Activated B cell treated with CpG ODN at 0.5 μM for 24 hours (primary cell): ENCODE measurements around the gene STK24. TPM values are rescaled to one million over a fixed set of nuclear protein-coding genes. Genes with fewer than 3 reads are reported as not detected.
"Not testable (repeated sequence)": the region's sequence is repeated elsewhere in the genome, so short reads cannot be mapped to it uniquely, and the experiment has no call there.

ENCODE experiments used
- ATAC-seq: fragments of 200-7000 bp; cut with Tn5 transposase; one replicate; pipeline ENCODE4 v1.10.0; 2021; ENCODE audit warnings: low read depth, mild to moderate bottlenecking, moderate library complexity
- CTCF ChIA-PET: fragments of 350-600 bp; sonication (Branson Sonifier 250); formaldehyde crosslinking; loops from one replicate; lab custom pipeline; 2021; ENCODE audit warnings: antibody characterized with exemption; lab: Charles Lee
- POLR2A ChIA-PET: fragments of 350-600 bp; sonication (Branson Sonifier 250); formaldehyde crosslinking; loops from one replicate; lab custom pipeline; 2021; ENCODE audit warnings: antibody characterized with exemption; lab: Charles Lee
- DNase-seq: peaks from one replicate; pipeline ENCODE4 v3.0.0; 2022
- H3K27ac Mint-ChIP-seq: one replicate; pipeline ENCODE4 v1.8.0; 2020; ENCODE audit warnings: mixed read lengths
- H3K27me3 Mint-ChIP-seq: one replicate; pipeline ENCODE4 v1.8.0; 2021; ENCODE audit warnings: mixed read lengths
- H3K36me3 Mint-ChIP-seq: one replicate; pipeline ENCODE4 v1.8.0; 2021; ENCODE audit warnings: low read depth, mixed read lengths
- H3K4me1 Mint-ChIP-seq: one replicate; pipeline ENCODE4 v1.8.0; 2021; ENCODE audit warnings: mixed read lengths
- H3K4me3 Mint-ChIP-seq: one replicate; pipeline ENCODE4 v1.8.0; 2020; ENCODE audit warnings: mild to moderate bottlenecking, mixed read lengths
- H3K9me3 Mint-ChIP-seq: one replicate; pipeline ENCODE4 v1.8.0; 2020; ENCODE audit warnings: mixed read lengths
- intact Hi-C: fragments of 100-400 bp; cut with micrococcal nuclease; formaldehyde crosslinking; loops from one replicate; pipeline ENCODE4 v1.15.1; 2024
- total RNA-seq: library from RNA; stranded (reverse); gene quantifications from 2 replicates; pipeline ENCODE4 v1.2.3, GENCODE V29; 2022
- TF ChIP-seq, protein P1 (sequence below): fragments of 200-600 bp; IDR thresholded peaks from one replicate; pipeline ENCODE4 v1.8.0; 2022; ENCODE audit warnings: antibody characterized with exemption, mild to moderate bottlenecking

The STK24 gene
- total RNA-seq, 1 donor from 2014 or later = 84.8 TPM

DNA sequence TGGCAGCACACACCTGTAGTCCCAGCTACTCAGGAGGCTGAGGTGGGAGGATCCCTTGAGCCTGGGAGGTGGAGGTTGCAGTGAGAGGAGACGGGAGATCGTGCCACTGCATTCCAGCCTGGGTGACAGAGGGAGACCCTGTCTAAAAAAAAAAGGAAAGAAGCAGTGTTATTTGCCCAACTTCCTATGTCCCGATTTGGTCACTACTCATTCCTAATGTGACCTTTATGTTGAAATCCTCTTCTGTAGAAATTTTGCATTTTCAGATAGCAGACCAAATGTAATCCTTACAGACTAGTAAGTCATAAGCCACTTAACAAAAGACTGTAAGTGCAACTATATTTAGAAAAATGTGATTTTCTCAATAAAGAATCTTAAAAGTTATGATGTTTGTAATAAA is 18.2 kb upstream of the STK24 start:
- Mint-ChIP-seq H3K9me3 (no peaks in the 10 kb centered on the region), H3K36me3 (no peaks in the 10 kb centered on the region), H3K4me1 (peaks cover 9% of the 10 kb centered on the region), H3K27ac (no peak overlapping the region), H3K4me3 (no peak overlapping the region), H3K27me3 (no peaks in the 10 kb centered on the region)
- CTCF ChIA-PET = interaction anchor here (1.3 kb wide), 1 partner anchor 150 kb away, joined by 6 read pairs; no protein-coding TSS in a partner anchor
- DNase-seq (no peak), ATAC-seq (no peak)
- POLR2A ChIA-PET = no interaction called here
- TF ChIP-seq, protein P1, sequence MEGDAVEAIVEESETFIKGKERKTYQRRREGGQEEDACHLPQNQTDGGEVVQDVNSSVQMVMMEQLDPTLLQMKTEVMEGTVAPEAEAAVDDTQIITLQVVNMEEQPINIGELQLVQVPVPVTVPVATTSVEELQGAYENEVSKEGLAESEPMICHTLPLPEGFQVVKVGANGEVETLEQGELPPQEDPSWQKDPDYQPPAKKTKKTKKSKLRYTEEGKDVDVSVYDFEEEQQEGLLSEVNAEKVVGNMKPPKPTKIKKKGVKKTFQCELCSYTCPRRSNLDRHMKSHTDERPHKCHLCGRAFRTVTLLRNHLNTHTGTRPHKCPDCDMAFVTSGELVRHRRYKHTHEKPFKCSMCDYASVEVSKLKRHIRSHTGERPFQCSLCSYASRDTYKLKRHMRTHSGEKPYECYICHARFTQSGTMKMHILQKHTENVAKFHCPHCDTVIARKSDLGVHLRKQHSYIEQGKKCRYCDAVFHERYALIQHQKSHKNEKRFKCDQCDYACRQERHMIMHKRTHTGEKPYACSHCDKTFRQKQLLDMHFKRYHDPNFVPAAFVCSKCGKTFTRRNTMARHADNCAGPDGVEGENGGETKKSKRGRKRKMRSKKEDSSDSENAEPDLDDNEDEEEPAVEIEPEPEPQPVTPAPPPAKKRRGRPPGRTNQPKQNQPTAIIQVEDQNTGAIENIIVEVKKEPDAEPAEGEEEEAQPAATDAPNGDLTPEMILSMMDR = no peak
- intact Hi-C loops = no loop called here

GRCh38 chr13:98592362-98592732 is 15.4 kb upstream of the STK24 start:
- H3K27ac Mint-ChIP-seq = no peak overlapping the region
- TF ChIP-seq, protein P1 = no peak
- DNase-seq = no peak
- intact Hi-C loops = loop anchor here (5.0 kb wide), 1 partner anchor 40 kb away; no protein-coding TSS in a partner anchor
- ChIA-PET CTCF (no interaction called here), POLR2A (no interaction called here)
- ATAC-seq = no peak
- peaks cover 9% of the 10 kb centered on the region for H3K4me1 Mint-ChIP-seq
- H3K27me3 Mint-ChIP-seq = no peaks in the 10 kb centered on the region
- no peak overlapping the region for H3K4me3 Mint-ChIP-seq
- H3K9me3 Mint-ChIP-seq = no peaks in the 10 kb centered on the region
- no peaks in the 10 kb centered on the region for H3K36me3 Mint-ChIP-seq

- Mint-ChIP-seq H3K27ac (no peak overlapping the region), H3K36me3 (no peaks in the 10 kb centered on the region), H3K4me3 (no peak overlapping the region), H3K9me3 (no peaks in the 10 kb centered on the region), H3K4me1 (peaks cover 6% of the 10 kb centered on the region), H3K27me3 (no peaks in the 10 kb centered on the region)
- TF ChIP-seq, protein P1 = no peak
- POLR2A ChIA-PET = no interaction called here
- DNase-seq (no peak), ATAC-seq (no peak)
- intact Hi-C loops = loop anchor here (5.0 kb wide), 1 partner anchor 40 kb away; no protein-coding TSS in a partner anchor
- CTCF ChIA-PET = no interaction called here
Measured at GRCh38 chr13:98591721-98592361, 14.9 kb upstream of the STK24 start.

DNA sequence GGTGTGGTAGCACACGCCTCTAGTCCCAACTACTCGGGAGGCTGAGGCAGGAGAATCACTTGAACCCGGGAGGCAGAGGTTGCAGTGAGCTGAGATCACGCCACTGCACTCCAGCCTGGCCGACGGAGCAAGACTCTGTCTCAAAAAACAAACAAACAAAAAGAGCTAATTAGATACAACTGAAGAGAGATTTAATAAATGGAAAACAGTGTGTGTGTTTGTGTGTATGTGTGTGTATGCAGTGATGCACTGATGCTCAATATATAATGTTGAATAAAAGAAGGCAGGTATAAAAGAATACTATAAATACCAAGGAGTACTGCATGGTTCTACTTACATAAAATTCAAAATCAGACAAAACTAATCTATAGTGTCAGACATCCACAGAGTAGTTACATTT is 13.6 kb upstream of the STK24 start:
- H3K9me3 Mint-ChIP-seq, ATAC-seq, H3K36me3 Mint-ChIP-seq, POLR2A ChIA-PET, H3K4me1 Mint-ChIP-seq, CTCF ChIA-PET, H3K27ac Mint-ChIP-seq, H3K27me3 Mint-ChIP-seq, H3K4me3 Mint-ChIP-seq, DNase-seq: not testable (repeated sequence)
- intact Hi-C loops = loop anchor here (5.0 kb wide), 1 partner anchor 42 kb away; no protein-coding TSS in a partner anchor

DNA sequence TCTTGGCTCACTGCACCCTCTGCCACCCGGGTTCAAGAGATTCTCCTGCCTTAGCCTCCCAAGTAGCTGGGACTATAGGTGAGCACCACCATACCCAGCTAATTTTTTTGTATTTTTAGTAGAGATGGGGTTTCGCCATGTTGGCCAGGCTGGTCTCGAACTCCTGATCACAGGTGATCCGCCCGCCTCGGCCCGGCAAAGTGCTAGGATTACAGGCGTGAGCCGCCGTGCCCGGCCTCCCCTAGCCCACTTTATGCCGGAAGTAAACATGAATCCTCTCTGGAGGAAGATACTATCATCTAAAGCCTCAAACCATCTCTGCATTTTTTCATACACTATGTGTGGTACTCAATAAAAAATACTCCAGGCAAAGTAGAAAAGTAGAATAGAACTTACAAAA is 12.6 kb upstream of the STK24 start:
- POLR2A ChIA-PET = interaction anchor here (1.7 kb wide), 1 partner anchor 12 kb away, joined by 4 read pairs; the partner anchor contains the start of gene STK24
- H3K4me1 Mint-ChIP-seq, ATAC-seq, H3K4me3 Mint-ChIP-seq, intact Hi-C loops, H3K27me3 Mint-ChIP-seq, H3K36me3 Mint-ChIP-seq, CTCF ChIA-PET, H3K27ac Mint-ChIP-seq, DNase-seq, H3K9me3 Mint-ChIP-seq: not testable (repeated sequence)

DNA sequence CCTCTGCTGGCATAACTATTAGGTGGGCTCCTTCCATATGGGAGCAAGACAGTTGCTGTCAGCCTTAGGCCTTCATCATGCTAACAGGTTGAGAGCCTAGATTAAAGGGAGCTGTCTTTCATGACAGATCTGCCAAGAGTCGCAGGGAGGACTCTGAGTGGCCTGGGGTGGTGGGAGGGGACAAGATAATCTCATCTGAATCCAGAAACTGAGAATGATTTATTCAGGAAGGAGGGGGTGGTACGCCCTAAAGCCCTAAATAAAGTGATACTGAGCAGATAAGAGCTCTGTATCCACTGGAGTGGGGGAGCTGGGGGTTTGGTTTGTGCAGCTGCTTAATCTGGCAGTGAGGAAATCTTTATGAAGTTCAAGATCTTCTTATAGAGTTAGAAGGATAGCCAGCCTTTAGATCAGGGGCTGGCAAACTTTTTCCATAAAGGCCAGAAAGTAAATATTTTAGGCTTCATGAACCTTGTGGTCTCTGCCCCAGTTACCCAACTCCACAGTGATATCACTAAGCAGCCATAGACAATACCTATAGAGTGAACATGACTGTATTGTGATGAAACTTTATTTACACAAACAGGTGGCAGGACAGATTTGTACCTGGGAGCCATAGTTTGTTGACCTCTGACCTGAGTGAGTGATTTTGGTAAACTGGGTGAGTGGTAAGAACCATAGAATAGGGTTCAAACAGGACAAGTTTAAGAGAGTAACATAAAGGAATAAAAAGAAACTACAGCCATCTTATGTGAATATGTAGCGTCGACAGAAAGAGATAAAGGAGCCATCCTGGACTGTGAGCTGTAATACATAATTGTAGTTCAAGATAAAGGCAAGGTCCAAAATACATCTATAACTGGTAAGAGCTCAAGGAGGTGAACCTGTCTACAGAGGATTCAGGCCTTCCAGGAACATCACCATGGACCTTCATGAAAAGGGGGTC is 9.8 kb upstream of the STK24 start:
- intact Hi-C loops = no loop called here
- ATAC-seq = no peak
- ChIA-PET CTCF (no interaction called here), POLR2A (interaction anchor here (0.6 kb wide), 1 partner anchor 29 kb away, joined by 3 read pairs; no protein-coding TSS in a partner anchor)
- Mint-ChIP-seq H3K4me3 (no peak overlapping the region), H3K36me3 (no peaks in the 10 kb centered on the region), H3K27ac (no peak overlapping the region), H3K4me1 (no peaks in the 10 kb centered on the region), H3K27me3 (no peaks in the 10 kb centered on the region), H3K9me3 (no peaks in the 10 kb centered on the region)
- TF ChIP-seq, protein P1 = no peak
- no peak for DNase-seq
